GM13976 (cell line): ENCODE data around the gene RELCH.

Experiments
- DNase-seq: peaks from one replicate; pipeline ENCODE4 v3.0.0; 2012; ENCODE audit warnings: low spot score
- CTCF ChIP-seq: IDR thresholded peaks from 2 replicates; pipeline ENCODE4 v1.5.1; 2012; ENCODE audit warnings: borderline replicate concordance, mild to moderate bottlenecking; ENCODE audit not compliant: insufficient read depth; ENCODE audit errors: extremely low read depth, missing control alignments, control extremely low read depth
- in situ Hi-C: fragments of 300-500 bp; cut with MboI; formaldehyde crosslinking; loops from one replicate; pipeline ENCODE4 v1.12.0; 2022; ENCODE audit warnings: low sequenced_read_pairs, mixed read lengths, inconsistent platforms; ENCODE audit not compliant: unreplicated experiment

The RELCH gene

GRCh38 chr18:62258093-62258492, 71.0 kb downstream of the RELCH start:
- no peak for DNase-seq
- in situ Hi-C loops: loop anchor here (25.0 kb wide), 1 partner anchor 104 kb away; no protein-coding TSS in a partner anchor
- no peak for TF ChIP-seq CTCF

GRCh38 chr18:62258616-62259015, 71.6 kb downstream of the RELCH start:
- no peak for DNase-seq
- TF ChIP-seq CTCF: no peak
- in situ Hi-C loops: loop anchor here (25.0 kb wide), 1 partner anchor 104 kb away; no protein-coding TSS in a partner anchor

GRCh38 chr18:62262061-62262460, 75.0 kb downstream of the RELCH start:
- DNase-seq: no peak
- TF ChIP-seq CTCF: no peak
- in situ Hi-C loops: loop anchor here (25.0 kb wide), 1 partner anchor 100 kb away; no protein-coding TSS in a partner anchor

GRCh38 chr18:62264984-62265383, 77.9 kb downstream of the RELCH start:
- DNase-seq: no peak
- TF ChIP-seq CTCF: no peak
- in situ Hi-C loops: loop anchor here (25.0 kb wide), 1 partner anchor 97 kb away; no protein-coding TSS in a partner anchor

- DNase-seq: no peak
- no peak for TF ChIP-seq CTCF
- in situ Hi-C loops: no loop called here
These were observed 90.0 kb downstream of the RELCH start for GRCh38 chr18:62277045-62277444.

GRCh38 chr18:62279561-62279960, 92.5 kb downstream of the RELCH start:
- in situ Hi-C loops: no loop called here
- TF ChIP-seq CTCF: no peak
- no peak for DNase-seq
